K562 (cell line): ENCODE measurements around the gene IL15.

Experiments
- BRD4 ChIP-seq: fragments of 200-600 bp; sonication (generic); IDR thresholded peaks from 2 replicates; pipeline ENCODE4 v1.6.1; 2017; ENCODE audit warnings: inconsistent platforms
- RAD21 ChIP-seq, 2 experiments: fragments of 250-450 bp in 1 of 2; fragments of 450-650 bp in 1 of 2; sonication (Bioruptor Pico) in 1 of 2; formaldehyde crosslinking in 1 of 2; IDR thresholded peaks in 1 of 2; conservative IDR thresholded peaks in 1 of 2; 2 replicates each; pipeline versions ENCODE4 v1.4.0 to v1.8.0; 2020 to 2022; ENCODE audit warnings: mild to moderate bottlenecking in 2 of 2, moderate library complexity in 1 of 2
- RBFOX2 ChIP-seq: fragments of 200-400 bp; formaldehyde crosslinking; IDR thresholded peaks from 2 replicates; pipeline ENCODE4 v1.6.1; 2017; ENCODE audit warnings: low read depth, mild to moderate bottlenecking, low read length, moderate library complexity
- SIX5 ChIP-seq, 2 experiments: IDR thresholded peaks; 2 replicates each; pipeline ENCODE4 v1.6.1; 2011; ENCODE audit warnings: low read length in 2 of 2, borderline replicate concordance in 1 of 2, low read depth in 1 of 2, mild to moderate bottlenecking in 1 of 2, moderate library complexity in 1 of 2; ENCODE audit not compliant: insufficient read depth in 1 of 2
- TBP ChIP-seq: optimal IDR thresholded peaks from 2 replicates; pipeline ENCODE3; 2011; ENCODE audit warnings: low read depth, low read length, improper control_type of control experiment
- YY1 ChIP-seq, 3 experiments: IDR thresholded peaks; 2 replicates each; pipeline ENCODE4 v1.6.1; 2011; ENCODE audit warnings: low read length in 2 of 3, mild to moderate bottlenecking in 2 of 3, moderate library complexity in 2 of 3, borderline replicate concordance in 1 of 3, control low read depth in 1 of 3, low read depth in 1 of 3; ENCODE audit not compliant: insufficient read depth in 3 of 3, insufficient replicate concordance in 2 of 3, control insufficient read depth in 1 of 3, insufficient read length in 1 of 3; ENCODE audit errors: extremely low read depth in 1 of 3
- ZFP91 ChIP-seq: sonication (generic); formaldehyde crosslinking; IDR thresholded peaks from 2 replicates; pipeline ENCODE4 v1.8.0; 2022; ENCODE audit warnings: mild to moderate bottlenecking, missing genetic modification reagents

- TF ChIP-seq YY1 (IDR thresholded peaks at IDR 0.05; ENCODE audit: borderline replicate concordance in 1 of 3, control insufficient read depth in 1 of 3, extremely low read depth in 1 of 3, insufficient read depth in 3 of 3, insufficient read length in 1 of 3, insufficient replicate concordance in 2 of 3, low read depth in 1 of 3, low read length in 2 of 3) (no peak), RAD21 (CRISPR knock-in tag; conservative IDR thresholded peaks at IDR 0.05 in 1 of 2, IDR thresholded peaks at IDR 0.05 in 1 of 2) (no peak), RBFOX2 (no peak), TBP (no peak), BRD4 (no peak), ZFP91 (CRISPR knock-in tag) (no peak), SIX5 (IDR thresholded peaks at IDR 0.05; ENCODE audit: borderline replicate concordance in 1 of 2, insufficient read depth in 1 of 2, low read depth in 1 of 2, low read length in 2 of 2) (no peak)
Measured at GRCh38 chr4:141721174-141721573, 84.8 kb downstream of the IL15 start.
